H7 (cell line): ENCODE measurements around the gene ACTL7B. TPM values are rescaled to one million over a fixed set of nuclear protein-coding genes. Genes with fewer than 3 reads are reported as not detected.

Experiments
- DNase-seq: peaks from one replicate; pipeline ENCODE4 v3.0.0; 2012
- H3K27me3 ChIP-seq: 2 replicates; pipeline ENCODE4 v1.6.0; 2011; ENCODE audit warnings: mild to moderate bottlenecking, low read length; ENCODE audit not compliant: control insufficient read depth, insufficient read depth
- H3K36me3 ChIP-seq: replicated peaks from 2 replicates; pipeline ENCODE4 v1.5.1; 2011; ENCODE audit warnings: low read length; ENCODE audit not compliant: control insufficient read depth, insufficient read depth
- H3K4me3 ChIP-seq: 2 replicates; pipeline ENCODE4 v1.5.1; 2011; ENCODE audit warnings: low read depth, mild to moderate bottlenecking, control low read depth, low read length, moderate library complexity; ENCODE audit not compliant: insufficient read depth
- total RNA-seq: library from RNA; depleted of rRNA; stranded (reverse); fragments of >200 nt; shearing (Covaris generic); gene quantifications from 2 replicates; pipeline ENCODE4 v1.2.3, GENCODE V29; 2014

Gene ACTL7B
- total RNA-seq, 1 experiment from 2014 or later, result not detected

DNA sequence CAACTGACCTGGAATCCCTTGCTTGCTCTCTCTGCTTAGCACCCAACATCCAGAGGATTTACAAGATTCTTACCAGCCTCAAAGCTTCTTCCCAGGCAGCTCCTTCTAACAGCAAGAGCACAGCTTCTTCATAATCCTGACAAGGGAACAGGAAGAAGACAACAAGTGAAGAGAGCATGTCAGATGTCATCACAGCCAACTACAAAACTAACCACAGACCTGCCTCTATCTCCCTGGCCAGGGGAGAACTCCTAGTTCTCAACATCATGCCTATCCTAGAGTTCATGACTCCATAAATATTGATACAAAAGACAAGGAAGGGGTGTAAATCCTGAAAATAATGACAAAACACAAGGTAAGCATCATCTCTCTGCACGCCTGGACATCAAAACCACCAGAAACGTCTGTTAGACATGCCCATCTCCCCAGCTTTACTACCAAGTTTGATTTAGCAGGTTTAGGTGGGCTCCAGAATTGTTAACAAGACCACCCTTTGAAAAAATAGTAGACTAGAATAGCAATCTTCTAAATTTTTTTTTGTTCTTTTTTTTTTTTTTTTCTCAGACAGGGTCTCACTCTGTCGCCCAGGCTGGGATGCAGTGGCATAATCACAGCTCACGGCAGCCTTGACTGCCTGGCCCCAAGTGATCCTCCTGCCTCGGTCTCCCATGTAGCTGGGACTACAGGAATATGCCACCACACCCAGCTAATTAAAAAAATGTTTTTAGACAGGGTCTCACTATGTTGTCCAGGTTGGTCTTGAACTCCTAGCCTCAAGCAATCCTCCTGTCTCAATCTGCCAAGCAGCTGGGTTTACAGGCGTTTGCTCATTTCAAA is 26.5 kb upstream of the ACTL7B start:
- no peak for DNase-seq
- Histone ChIP-seq H3K27me3 (no peaks in the 10 kb centered on the region), H3K36me3 (peaks cover 10% of the 10 kb centered on the region), H3K4me3 (no peak overlapping the region)

DNA sequence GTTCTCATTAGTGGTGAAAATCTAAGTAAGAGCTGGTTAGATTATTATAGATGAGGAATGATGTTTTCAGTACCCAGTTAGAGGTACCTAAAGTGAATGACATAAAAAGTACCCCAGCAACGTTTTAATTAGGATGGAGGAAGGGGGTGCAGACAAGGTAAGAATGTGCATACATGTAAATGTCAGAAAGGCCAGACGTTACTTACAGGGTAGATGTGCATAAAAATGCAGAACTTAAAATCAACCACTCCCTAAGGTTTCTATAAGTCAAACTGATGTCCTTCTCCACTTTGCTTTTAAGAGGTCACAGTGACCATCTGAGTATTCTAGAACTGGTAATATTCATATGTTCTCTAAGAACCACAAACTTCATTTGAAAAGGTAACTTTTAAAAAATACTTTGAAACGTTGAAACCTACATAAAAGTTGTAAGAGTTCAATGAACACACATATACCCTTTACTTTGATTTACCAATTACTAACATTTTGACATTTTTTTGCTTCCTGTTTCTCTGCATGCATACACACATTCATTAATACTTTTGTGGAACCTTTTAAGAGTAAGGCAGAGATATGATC is 25.0 kb upstream of the ACTL7B start:
- Histone ChIP-seq H3K4me3 (no peak overlapping the region), H3K27me3 (no peaks in the 10 kb centered on the region), H3K36me3 (peaks cover 10% of the 10 kb centered on the region)
- no peak for DNase-seq

GRCh38 chr9:108877524-108877923 is 21.7 kb upstream of the ACTL7B start:
- H3K27me3 ChIP-seq, result no peaks in the 10 kb centered on the region
- H3K4me3 ChIP-seq, result no peak overlapping the region
- no peak for DNase-seq
- H3K36me3 ChIP-seq, result peaks cover 10% of the 10 kb centered on the region

GRCh38 chr9:108876425-108876824 is 20.6 kb upstream of the ACTL7B start:
- Histone ChIP-seq H3K36me3 (peaks cover 10% of the 10 kb centered on the region), H3K4me3 (no peak overlapping the region), H3K27me3 (no peaks in the 10 kb centered on the region)
- DNase-seq, result no peak

GRCh38 chr9:108874058-108874788 is 18.4 kb upstream of the ACTL7B start:
- Histone ChIP-seq H3K36me3 (peaks cover 9% of the 10 kb centered on the region), H3K4me3 (no peak overlapping the region), H3K27me3 (no peaks in the 10 kb centered on the region)
- no peak for DNase-seq

DNA sequence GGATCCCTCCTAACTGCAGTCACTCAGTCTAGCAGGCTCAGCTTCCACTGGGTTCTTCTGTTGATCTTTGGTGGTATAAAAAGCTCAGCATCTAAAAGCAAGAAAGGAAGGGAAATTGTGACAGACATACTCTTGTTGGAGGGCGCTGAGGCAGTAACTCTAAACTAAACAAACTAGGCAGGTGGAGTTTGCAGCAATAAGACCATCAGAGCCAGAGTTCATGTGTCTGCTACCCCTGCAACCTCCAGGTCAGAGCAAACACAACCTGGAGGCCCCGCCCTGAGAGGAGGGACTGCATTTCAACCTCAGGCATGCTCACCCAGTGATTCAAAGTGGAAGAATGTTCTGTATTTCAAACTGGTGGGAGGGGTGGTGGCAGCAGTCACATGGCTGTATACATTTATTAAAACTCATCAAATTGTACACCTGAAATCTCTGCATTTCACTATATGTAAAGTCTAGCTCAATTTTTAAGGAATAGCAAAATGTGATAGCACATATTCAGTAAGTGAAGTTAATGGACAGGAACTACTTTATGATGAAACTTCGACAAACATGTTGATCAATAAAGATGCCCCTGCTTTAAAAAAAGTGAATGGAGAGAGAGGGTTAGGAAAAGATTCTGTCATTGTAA is 13.4 kb upstream of the ACTL7B start:
- Histone ChIP-seq H3K36me3 (peaks cover 3% of the 10 kb centered on the region), H3K4me3 (no peak overlapping the region), H3K27me3 (no peaks in the 10 kb centered on the region)
- no peak for DNase-seq

GRCh38 chr9:108867829-108868228 is 12.0 kb upstream of the ACTL7B start:
- DNase-seq, result no peak
- no peaks in the 10 kb centered on the region for H3K27me3 ChIP-seq
- peaks cover 3% of the 10 kb centered on the region for H3K36me3 ChIP-seq
- no peak overlapping the region for H3K4me3 ChIP-seq

DNA sequence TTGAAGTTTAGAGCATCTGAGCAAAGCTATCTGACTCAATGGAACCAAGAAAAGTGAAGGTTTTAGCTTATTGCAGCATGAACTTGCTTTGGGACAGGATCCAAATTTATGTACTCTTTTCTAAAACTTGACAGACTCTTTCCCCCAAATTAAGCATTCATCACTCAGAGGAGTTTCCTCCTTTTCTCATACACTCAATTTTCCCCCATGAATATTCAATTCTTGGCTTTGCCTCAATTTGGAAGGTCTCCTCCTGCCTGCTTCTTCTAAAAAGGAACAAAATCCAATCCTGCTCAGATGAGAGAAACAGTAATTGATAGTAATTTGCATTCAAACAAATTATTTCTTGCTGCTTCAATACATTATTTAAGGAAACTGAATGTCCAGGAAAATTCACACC is 11.3 kb upstream of the ACTL7B start:
- H3K36me3 ChIP-seq, result peaks cover 3% of the 10 kb centered on the region
- no peaks in the 10 kb centered on the region for H3K27me3 ChIP-seq
- DNase-seq, result no peak
- H3K4me3 ChIP-seq, result no peak overlapping the region

- Histone ChIP-seq H3K27me3 (no peaks in the 10 kb centered on the region), H3K36me3 (peaks cover 1% of the 10 kb centered on the region; the same call in 1 of the 2 replicates)
- no peak for DNase-seq
Measured at GRCh38 chr9:108866001-108866420, 10.2 kb upstream of the ACTL7B start.

DNA sequence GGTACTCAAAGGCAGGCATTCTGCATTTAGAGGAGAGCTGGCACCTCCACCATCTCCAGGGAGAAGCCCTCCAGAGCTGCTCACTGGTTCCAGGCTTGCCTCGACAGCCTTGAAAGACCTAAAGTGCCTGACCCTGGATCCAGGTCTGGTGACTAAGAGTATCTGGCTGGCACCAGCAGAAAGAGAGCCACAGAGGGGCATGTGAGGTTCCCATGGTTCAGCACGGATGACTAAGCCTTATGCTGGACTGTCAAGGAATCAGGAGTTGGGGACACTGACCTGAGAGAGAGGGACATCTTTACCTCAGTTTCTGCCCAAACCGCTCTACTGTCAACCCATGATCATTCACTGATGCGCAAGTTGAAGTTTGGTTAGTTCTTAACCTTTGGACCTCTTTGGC is 9.3 kb upstream of the ACTL7B start:
- DNase-seq, result no peak
- Histone ChIP-seq H3K36me3 (0 out of 2 replicates have a peak, but pooled peaks cover 1% of the 10 kb centered on the region), H3K4me3 (no peak overlapping the region), H3K27me3 (no peaks in the 10 kb centered on the region)

More at GRCh38 chr9:108866001-108866420, 10.2 kb upstream of the ACTL7B start:
- no peak overlapping the region for H3K4me3 ChIP-seq

- peak; percentile 47 for DNase-seq
- 0 out of 2 replicates have a peak, but pooled peaks cover 1% of the 10 kb centered on the region for H3K36me3 ChIP-seq
- no peaks in the 10 kb centered on the region for H3K27me3 ChIP-seq
Measured at GRCh38 chr9:108864446-108864845, 8.7 kb upstream of the ACTL7B start.

DNA sequence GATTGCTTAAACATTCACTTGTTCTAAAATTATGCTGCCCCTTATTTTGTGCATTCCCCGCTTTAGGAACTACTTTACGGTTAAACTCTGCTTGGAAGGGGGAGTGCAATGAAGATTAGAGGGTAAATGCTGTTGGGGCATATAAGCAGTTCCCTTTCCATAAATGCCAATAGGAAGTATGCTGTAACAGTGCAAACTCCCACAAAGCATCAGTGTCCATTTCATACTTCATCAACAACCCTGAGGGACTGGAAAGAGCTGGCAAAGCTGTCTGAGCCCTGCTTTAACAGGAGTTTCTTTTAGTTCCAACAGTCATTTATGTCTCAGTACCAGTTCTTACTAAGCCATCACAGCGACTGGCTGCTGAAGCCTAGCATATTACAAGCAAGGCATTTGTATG is 8.1 kb upstream of the ACTL7B start:
- Histone ChIP-seq H3K27me3 (no peaks in the 10 kb centered on the region), H3K4me3 (no peak overlapping the region), H3K36me3 (0 out of 2 replicates have a peak, but pooled peaks cover under 1% of the 10 kb centered on the region)
- DNase-seq, result no peak

More at GRCh38 chr9:108864446-108864845, 8.7 kb upstream of the ACTL7B start:
- no peak overlapping the region for H3K4me3 ChIP-seq

GRCh38 chr9:108861997-108862396 is 6.2 kb upstream of the ACTL7B start, which contains the start of gene ACTL7A:
Gene ACTL7A, plus strand, starts transcription at chr9:108862266. Its CDS starts 57 bp downstream, at chr9:108862323.
- H3K36me3 ChIP-seq, result no peaks in the 10 kb centered on the region
- DNase-seq, result no peak
- H3K4me3 ChIP-seq, result no peak within 1 kb of the TSS
- H3K27me3 ChIP-seq, result no peaks in the 10 kb centered on the region

DNA sequence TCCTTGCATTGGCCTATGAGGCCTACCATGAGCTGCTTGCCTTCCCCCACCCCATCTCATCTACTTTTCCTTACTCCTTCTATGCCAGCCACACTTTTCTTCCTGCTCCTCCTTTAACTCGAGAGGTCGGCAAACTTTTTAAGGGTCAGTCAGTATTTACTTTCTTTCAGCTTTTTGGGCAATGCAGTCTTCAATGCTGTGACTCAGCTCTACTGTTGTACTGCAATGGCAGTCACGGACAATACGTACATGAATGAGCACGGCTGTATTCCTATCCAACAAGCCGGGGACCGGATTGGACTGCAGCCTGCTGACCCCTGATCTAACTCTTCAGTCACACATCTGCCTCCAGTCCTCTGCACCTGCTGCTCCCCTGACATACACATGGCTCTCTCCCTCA is 5.7 kb upstream of the ACTL7B start:
- DNase-seq, result no peak
- H3K4me3 ChIP-seq, result no peak overlapping the region
- no peaks in the 10 kb centered on the region for H3K36me3 ChIP-seq
- H3K27me3 ChIP-seq, result no peaks in the 10 kb centered on the region
